ENCODE measurements around the gene NFE2L2.

The NFE2L2 gene

DNA sequence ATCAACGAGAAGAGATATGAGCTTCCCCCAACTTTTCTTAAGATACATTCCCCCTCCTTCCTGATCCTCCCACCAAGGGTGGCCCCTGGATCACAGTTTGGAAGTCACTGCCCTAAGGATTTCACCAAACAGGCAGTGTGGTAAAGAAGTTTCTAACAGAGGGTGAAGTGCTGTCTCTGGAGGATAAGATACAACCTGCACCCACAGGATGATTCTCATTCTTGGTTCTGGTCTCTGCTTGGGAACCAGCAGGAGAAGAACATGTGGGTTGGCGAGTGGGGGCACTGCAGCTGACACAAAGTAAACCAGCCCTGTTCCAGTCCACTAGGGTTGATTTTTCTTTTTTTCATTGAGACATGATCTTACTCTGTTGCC is 9.3 kb downstream of the NFE2L2 start:
- TF ChIP-seq, protein P1, sequence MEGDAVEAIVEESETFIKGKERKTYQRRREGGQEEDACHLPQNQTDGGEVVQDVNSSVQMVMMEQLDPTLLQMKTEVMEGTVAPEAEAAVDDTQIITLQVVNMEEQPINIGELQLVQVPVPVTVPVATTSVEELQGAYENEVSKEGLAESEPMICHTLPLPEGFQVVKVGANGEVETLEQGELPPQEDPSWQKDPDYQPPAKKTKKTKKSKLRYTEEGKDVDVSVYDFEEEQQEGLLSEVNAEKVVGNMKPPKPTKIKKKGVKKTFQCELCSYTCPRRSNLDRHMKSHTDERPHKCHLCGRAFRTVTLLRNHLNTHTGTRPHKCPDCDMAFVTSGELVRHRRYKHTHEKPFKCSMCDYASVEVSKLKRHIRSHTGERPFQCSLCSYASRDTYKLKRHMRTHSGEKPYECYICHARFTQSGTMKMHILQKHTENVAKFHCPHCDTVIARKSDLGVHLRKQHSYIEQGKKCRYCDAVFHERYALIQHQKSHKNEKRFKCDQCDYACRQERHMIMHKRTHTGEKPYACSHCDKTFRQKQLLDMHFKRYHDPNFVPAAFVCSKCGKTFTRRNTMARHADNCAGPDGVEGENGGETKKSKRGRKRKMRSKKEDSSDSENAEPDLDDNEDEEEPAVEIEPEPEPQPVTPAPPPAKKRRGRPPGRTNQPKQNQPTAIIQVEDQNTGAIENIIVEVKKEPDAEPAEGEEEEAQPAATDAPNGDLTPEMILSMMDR (IDR thresholded peaks at IDR 0.05; ENCODE audit: low read depth, low read length), result no peak
- H3K4me3 ChIP-seq (ENCODE audit: low read depth, low read length), result no peak overlapping the region

DNA sequence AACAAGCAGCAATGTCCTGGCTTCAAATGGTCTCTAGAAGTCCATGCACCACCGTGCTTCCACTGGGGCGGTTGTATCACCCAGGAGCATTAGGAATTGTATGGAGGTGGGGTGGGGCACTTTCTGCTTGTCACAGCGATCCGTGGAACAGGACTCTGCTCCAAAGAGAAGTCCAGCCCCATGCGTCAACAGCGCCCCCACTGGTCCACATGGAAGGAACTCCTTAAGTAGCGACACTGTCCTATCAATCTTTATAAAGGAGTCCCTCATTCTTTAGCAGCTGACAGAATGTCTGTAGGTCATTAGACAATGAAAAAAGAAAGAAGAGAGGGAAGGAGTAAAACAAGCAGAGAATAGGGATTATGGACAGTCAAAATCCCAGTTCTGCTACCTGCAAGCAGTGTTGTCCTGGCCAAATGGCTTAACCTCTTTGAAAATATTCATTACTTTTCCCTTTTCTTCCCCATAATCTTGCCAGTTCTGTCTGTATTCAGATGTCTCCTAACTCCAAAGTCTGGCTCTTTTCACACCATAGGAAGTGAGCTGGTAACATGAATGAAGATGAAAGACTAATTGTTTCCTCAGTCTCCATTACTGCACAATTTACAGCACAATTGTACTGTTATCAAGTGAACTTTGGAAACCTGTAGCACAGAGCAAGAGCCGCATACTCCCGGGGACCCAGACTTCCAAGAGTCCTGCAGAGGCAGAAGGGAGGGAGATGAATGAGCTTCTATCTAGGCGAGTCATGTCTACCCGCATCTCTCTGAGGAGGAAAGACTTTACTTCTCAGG is 9.9 kb downstream of the NFE2L2 start:
- H3K4me3 ChIP-seq (ENCODE audit: low read depth, low read length), result no peak overlapping the region
- TF ChIP-seq, protein P1 (IDR thresholded peaks at IDR 0.05; ENCODE audit: low read depth, low read length), result peak; percentile 30; the same call in 1 of the 2 replicates

DNA sequence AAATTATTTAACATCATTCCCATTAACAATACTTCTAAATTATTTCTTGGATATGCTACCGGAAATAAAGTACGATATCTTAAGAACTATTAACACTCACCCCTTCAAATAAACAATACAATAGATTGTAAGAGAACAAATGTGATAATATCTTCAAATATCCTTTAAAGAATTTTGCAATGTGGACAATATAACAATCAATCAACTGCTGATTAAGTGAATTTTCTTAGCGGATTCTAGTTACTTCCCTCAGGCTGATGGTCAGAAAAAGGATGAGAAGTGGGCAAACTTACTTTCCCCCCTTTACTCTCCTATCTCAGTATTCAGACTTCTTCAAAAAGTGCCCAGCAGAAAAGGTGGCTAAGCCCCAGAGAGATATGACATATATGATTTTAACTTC is 10.8 kb downstream of the NFE2L2 start:
- H3K4me3 ChIP-seq (ENCODE audit: low read depth, low read length), result no peak overlapping the region
- TF ChIP-seq, protein P1 (IDR thresholded peaks at IDR 0.05; ENCODE audit: low read depth, low read length), result no peak

DNA sequence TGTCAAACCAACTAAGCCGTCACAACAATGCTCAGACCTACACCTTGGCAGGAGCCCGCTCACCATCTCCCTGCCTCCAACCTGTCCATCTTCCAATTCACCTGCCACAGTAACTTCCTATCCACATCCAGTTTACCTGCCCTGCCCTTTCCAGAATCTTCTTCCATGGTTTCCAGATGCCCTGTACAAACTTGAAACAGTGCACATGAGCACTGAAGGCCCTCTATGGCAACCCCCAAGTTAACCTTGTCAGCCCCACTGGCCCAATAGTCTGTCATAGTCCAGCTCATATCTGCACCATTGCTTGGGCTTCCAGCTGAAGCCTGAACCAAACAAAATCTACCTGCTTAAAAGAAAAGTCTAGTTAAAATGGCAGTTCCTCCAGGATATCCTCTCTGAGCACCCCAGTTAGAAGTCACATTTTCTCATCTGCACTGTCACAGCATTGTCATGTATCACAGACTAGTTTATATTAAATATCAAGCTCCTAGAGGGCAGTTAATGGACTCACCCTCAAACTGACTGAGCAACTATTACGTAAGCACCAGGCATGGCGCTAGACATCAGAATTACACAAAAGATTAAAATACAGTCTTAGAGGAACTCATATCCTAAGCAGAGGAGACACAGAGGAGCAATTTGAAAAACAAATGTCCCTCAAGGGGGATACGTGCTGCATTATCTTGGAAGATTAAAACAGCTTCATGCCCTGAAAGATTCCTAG is 11.6 kb downstream of the NFE2L2 start:
- TF ChIP-seq, protein P1 (IDR thresholded peaks at IDR 0.05; ENCODE audit: low read depth, low read length), result no peak
- no peak overlapping the region for H3K4me3 ChIP-seq (ENCODE audit: low read depth, low read length)

DNA sequence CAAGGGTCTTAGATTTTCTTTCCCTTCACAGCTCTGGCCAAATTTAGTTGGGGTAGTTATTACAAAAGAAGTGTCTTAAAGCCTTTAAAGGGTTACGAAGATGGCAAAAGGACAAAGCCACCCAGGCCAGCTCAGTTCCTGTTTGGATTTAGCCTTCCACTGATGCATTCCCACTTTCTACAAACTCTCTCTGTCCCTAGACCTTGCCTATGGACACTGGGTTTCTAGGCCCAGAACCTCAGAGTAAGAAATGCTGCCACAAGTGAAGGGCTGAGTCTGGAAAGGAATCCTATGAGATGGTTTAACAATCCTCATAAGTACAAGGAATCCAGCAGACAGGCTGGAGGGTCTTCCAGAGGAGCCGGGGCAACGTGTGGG is 13.4 kb downstream of the NFE2L2 start:
- TF ChIP-seq, protein P1 (IDR thresholded peaks at IDR 0.05; ENCODE audit: low read depth, low read length), result no peak
- no peak overlapping the region for H3K4me3 ChIP-seq (ENCODE audit: low read depth, low read length)

DNA sequence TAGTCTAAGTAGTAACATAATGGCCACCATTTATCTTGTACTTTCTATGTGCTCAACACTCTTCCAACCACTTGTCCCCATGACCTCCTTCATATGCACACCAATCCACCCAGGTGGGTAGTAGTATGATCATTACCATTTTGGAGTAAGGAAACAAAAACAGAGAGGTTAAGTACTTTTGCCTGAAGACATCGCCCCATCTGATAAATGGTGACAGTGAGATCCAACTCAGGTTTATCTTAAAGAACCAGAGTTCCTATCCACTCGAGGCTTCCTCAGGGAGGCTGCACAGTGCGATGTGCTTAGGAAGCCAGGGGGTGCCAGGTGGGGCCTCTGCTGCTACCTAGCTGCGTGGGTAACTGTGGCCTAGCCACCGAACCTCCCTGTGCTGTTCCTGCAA is 14.1 kb downstream of the NFE2L2 start:
- no peak overlapping the region for H3K4me3 ChIP-seq (ENCODE audit: low read depth, low read length)
- TF ChIP-seq, protein P1 (IDR thresholded peaks at IDR 0.05; ENCODE audit: low read depth, low read length), result no peak

DNA sequence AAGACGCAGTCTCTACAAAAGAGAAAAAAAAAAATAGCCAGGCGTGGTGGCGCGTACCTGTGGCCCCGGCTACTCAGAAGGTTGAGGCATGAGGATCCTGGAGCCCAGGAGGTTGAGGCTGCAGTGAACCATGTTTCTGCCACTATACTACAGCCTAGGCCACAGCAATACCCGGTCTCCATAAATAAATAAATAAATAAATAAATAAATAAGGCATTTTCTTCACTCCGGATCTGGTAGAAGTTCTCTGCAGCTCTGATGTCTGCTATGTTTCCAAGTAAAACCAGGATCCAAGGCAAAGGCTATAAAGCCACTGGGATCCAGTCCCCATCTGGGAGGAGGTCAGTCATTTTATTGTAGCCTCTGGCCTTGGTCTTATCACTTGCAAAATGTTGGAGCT is 15.5 kb downstream of the NFE2L2 start:
- no peak overlapping the region for H3K4me3 ChIP-seq (ENCODE audit: low read depth, low read length)
- TF ChIP-seq, protein P1 (IDR thresholded peaks at IDR 0.05; ENCODE audit: low read depth, low read length), result no peak
